Measurements from ENCODE around the gene GAB2.
"Not testable (repeated sequence)": the region's sequence is repeated elsewhere in the genome, so short reads cannot be mapped to it uniquely, and the experiment has no call there.

Gene GAB2

GRCh38 chr11:78313181-78313795 lies 104.3 kb downstream of the GAB2 start:
- no peak for DNase-seq (ENCODE audit: low read depth in 2 of 2)

- no peak for DNase-seq (ENCODE audit: low read depth in 2 of 2)
These were observed 104.9 kb downstream of the GAB2 start for GRCh38 chr11:78312712-78313111.

- DNase-seq (ENCODE audit: low read depth in 2 of 2) = no peak
These were observed 105.8 kb downstream of the GAB2 start for GRCh38 chr11:78311702-78312371.

GRCh38 chr11:78310500-78310909 lies 107.1 kb downstream of the GAB2 start:
- no peak for DNase-seq (ENCODE audit: low read depth in 2 of 2)

GRCh38 chr11:78304201-78304600 lies 113.4 kb downstream of the GAB2 start:
- no peak for DNase-seq (ENCODE audit: low read depth in 2 of 2)

GRCh38 chr11:78300108-78300839 lies 117.3 kb downstream of the GAB2 start:
- no peak for DNase-seq (ENCODE audit: low read depth in 2 of 2)

- no peak for DNase-seq (ENCODE audit: low read depth in 2 of 2)
These were observed 118.5 kb downstream of the GAB2 start for GRCh38 chr11:78299000-78299710.

- no peak for DNase-seq (ENCODE audit: low read depth in 2 of 2)
These were observed 119.3 kb downstream of the GAB2 start for GRCh38 chr11:78298291-78298771.

GRCh38 chr11:78295991-78296930 lies 121.4 kb downstream of the GAB2 start:
- no peak for DNase-seq (ENCODE audit: low read depth in 2 of 2)

- DNase-seq (ENCODE audit: low read depth in 2 of 2) = no peak
These were observed 122.3 kb downstream of the GAB2 start for GRCh38 chr11:78295347-78295746.

- DNase-seq (ENCODE audit: low read depth in 2 of 2) = not testable (repeated sequence)
These were observed 123.5 kb downstream of the GAB2 start for GRCh38 chr11:78294100-78294499.

- DNase-seq (ENCODE audit: low read depth in 2 of 2) = no peak
These were observed 124.1 kb downstream of the GAB2 start for GRCh38 chr11:78293536-78293935.

GRCh38 chr11:78292109-78292803 lies 125.4 kb downstream of the GAB2 start:
- DNase-seq (ENCODE audit: low read depth in 2 of 2) = no peak

GRCh38 chr11:78291503-78292108 lies 126.0 kb downstream of the GAB2 start:
- no peak for DNase-seq (ENCODE audit: low read depth in 2 of 2)

GRCh38 chr11:78290293-78291176 lies 127.1 kb downstream of the GAB2 start:
- no peak for DNase-seq (ENCODE audit: low read depth in 2 of 2)

GRCh38 chr11:78289552-78290292 lies 127.9 kb downstream of the GAB2 start:
- DNase-seq (ENCODE audit: low read depth in 2 of 2) = no peak

GRCh38 chr11:78284260-78284659 lies 133.4 kb downstream of the GAB2 start:
- no peak for DNase-seq (ENCODE audit: low read depth in 2 of 2)

- no peak for DNase-seq (ENCODE audit: low read depth in 2 of 2)
These were observed 134.8 kb downstream of the GAB2 start for GRCh38 chr11:78282821-78283220.
